Esophagus muscularis mucosa (tissue), 4 donors: Measurements from ENCODE around the gene CCDC85A. TPM values are rescaled to one million over a fixed set of nuclear protein-coding genes. Genes with fewer than 3 reads are reported as not detected.

Source experiments
- DNase-seq: peaks from one replicate; pipeline ENCODE4 v3.0.0-alpha.2; 2017; ENCODE audit errors: extremely low spot score
- H3K27ac ChIP-seq, 4 donors: fragments of 200-600 bp; sonication (generic); replicated peaks in 1 of 4; 1 replicate in 3 of 4; 2 replicates in 1 of 4; pipeline ENCODE4 v1.5.1; 2016 to 2019; ENCODE audit warnings: mild to moderate bottlenecking in 1 of 4
- H3K27me3 ChIP-seq, 4 donors: fragments of 200-600 bp; sonication (generic); one replicate each; pipeline versions ENCODE4 v1.5.1 to v1.6.0; 2016 to 2019
- H3K36me3 ChIP-seq, 4 donors: fragments of 200-600 bp; sonication (generic); one replicate each; pipeline ENCODE4 v1.5.1; 2016 to 2019
- H3K4me1 ChIP-seq, 4 donors: fragments of 200-600 bp; sonication (generic); one replicate each; pipeline ENCODE4 v1.5.1; 2016 to 2019
- H3K4me3 ChIP-seq, 4 donors: fragments of 200-600 bp; sonication (generic); 1 replicate in 2 of 4; 2 replicates in 2 of 4; pipeline ENCODE4 v1.5.1; 2016 to 2019; ENCODE audit warnings: mild to moderate bottlenecking in 4 of 4, moderate library complexity in 1 of 4
- H3K9me3 ChIP-seq, 4 donors: fragments of 200-600 bp; sonication (generic); 1 replicate in 3 of 4; 2 replicates in 1 of 4; pipeline ENCODE4 v1.5.1; 2016 to 2019
- EP300 ChIP-seq: sonication (generic); formaldehyde crosslinking; IDR thresholded peaks from one replicate; pipeline ENCODE4 v1.6.1; 2017; ENCODE audit warnings: antibody characterized with exemption
- POLR2A ChIP-seq: fragments of 450-650 bp; IDR thresholded peaks from one replicate; pipeline ENCODE4 v1.6.1; 2017; ENCODE audit warnings: antibody characterized with exemption, moderate library complexity, mild to moderate bottlenecking, low read depth
- POLR2AphosphoS5 ChIP-seq, 2 donors: sonication (generic); formaldehyde crosslinking; IDR thresholded peaks; one replicate each; pipeline ENCODE4 v1.6.1; 2017; ENCODE audit warnings: antibody characterized with exemption in 2 of 2
- WGBS: methylation state at CpG from one replicate; pipeline ENCODE4 v1.1.5; 2018; 5-methylcytosine and 5-hydroxymethylcytosine counted together
- intact Hi-C: fragments of 100-400 bp; cut with DNase I; formaldehyde crosslinking; loops from one replicate; pipeline ENCODE4 v1.15.1; 2023
- total RNA-seq, 4 donors: library from RNA; depleted of rRNA; stranded (reverse); fragments of >200 nt; gene quantifications; one replicate each; pipeline versions ENCODE4 v1.1.0 to v1.2.1, GENCODE V29; 2016
- TF ChIP-seq, protein P1 (sequence below), 3 experiments: fragments of 200-600 bp in 2 of 3; fragments of 450-650 bp in 1 of 3; sonication (generic) in 2 of 3; IDR thresholded peaks; one replicate each; pipeline ENCODE4 v1.5.1; 2017 to 2019; ENCODE audit warnings: antibody characterized with exemption in 3 of 3, mild to moderate bottlenecking in 2 of 3, moderate library complexity in 1 of 3

CCDC85A gene
- total RNA-seq, 4 donors from 2014 or later: 4.0 to 6.7 (median 5.8) TPM

DNA sequence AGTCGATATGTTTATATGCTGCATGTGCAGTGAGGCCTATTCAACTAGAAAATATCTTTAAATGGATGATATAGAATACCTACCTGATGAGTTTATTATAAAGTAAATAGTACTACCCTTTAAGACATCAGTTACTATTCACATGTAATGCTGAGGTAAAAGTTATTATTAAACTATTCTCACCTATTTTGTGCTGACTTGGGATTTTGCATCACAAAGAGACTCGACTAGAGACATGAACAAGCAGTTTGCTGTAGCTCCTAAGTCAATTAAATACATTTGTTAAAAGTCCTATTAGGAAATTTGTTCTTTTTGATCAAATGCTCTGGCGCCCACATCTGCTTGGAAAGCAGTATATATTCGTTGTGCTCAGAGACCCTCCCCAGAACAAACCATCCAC lies 164.1 kb downstream of the CCDC85A start:
- 92% methylated on average over 4 of the region's 4 CpGs for WGBS
- no peaks in the 10 kb centered on the region for H3K27me3 ChIP-seq

DNA sequence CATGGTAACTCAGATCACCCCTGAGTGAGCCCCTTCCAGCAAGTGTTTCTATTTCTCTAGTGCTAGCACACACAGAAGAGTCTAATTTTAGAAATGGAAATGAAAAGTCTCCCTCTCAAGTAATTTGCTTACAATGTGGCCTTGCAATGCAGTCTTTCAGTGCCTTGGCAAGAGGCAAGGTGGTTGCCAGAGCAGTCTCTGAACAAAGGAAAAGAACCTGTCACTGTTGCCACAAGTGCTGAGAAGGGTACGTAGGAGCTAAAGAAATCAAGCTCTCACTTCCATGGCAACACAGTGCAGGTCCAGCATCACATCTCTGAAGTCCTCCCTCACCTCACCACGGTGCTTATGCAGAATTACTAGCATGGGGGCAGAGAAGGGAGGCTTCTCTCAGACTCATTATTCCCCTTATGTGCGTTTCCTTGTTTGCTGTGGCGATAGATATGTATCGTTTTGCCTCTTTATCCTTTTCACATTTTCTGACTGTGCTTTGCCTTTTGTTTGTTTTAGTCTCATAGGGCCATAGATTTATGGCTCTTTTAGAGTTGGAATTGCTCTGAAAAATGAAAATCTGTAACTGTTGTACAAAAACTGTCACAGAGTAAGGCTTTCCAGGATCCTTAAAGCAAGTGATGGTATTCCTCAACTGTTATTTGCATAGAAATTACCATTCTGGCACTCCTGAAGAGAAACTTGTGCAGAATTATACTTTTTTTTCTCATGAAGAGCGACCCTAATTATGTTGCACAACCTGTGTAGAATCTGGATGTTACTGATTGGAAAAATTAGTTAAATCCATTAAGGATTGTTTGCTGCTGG lies 164.8 kb downstream of the CCDC85A start:
- TF ChIP-seq EP300 (no peak), POLR2A (no peak), POLR2AphosphoS5 (IDR thresholded peaks at IDR 0.05) (no peak)
- TF ChIP-seq, protein P1, sequence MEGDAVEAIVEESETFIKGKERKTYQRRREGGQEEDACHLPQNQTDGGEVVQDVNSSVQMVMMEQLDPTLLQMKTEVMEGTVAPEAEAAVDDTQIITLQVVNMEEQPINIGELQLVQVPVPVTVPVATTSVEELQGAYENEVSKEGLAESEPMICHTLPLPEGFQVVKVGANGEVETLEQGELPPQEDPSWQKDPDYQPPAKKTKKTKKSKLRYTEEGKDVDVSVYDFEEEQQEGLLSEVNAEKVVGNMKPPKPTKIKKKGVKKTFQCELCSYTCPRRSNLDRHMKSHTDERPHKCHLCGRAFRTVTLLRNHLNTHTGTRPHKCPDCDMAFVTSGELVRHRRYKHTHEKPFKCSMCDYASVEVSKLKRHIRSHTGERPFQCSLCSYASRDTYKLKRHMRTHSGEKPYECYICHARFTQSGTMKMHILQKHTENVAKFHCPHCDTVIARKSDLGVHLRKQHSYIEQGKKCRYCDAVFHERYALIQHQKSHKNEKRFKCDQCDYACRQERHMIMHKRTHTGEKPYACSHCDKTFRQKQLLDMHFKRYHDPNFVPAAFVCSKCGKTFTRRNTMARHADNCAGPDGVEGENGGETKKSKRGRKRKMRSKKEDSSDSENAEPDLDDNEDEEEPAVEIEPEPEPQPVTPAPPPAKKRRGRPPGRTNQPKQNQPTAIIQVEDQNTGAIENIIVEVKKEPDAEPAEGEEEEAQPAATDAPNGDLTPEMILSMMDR (IDR thresholded peaks at IDR 0.05): no peak
- no peak overlapping the region for H3K4me3 ChIP-seq
- H3K27me3 ChIP-seq: no peaks in the 10 kb centered on the region
- H3K9me3 ChIP-seq: no peaks in the 10 kb centered on the region
- 63% methylated on average over 6 of the region's 6 CpGs for WGBS
- no peak overlapping the region for H3K27ac ChIP-seq
- no peaks in the 10 kb centered on the region for H3K36me3 ChIP-seq
- intact Hi-C loops: no loop called here
- no peak for DNase-seq
- peaks cover 0 to 4% (median 0%) of the 10 kb centered on the region in 4 donors for H3K4me1 ChIP-seq

More for the DNA sequence above, 164.1 kb downstream of the CCDC85A start:
- H3K4me3 ChIP-seq: no peak overlapping the region
- no peaks in the 10 kb centered on the region for H3K36me3 ChIP-seq
- DNase-seq: no peak
- H3K27ac ChIP-seq: no peak overlapping the region
- H3K4me1 ChIP-seq: peaks cover 0 to 4% (median 0%) of the 10 kb centered on the region in 4 donors
- TF ChIP-seq, protein P1 (IDR thresholded peaks at IDR 0.05): no peak
- H3K9me3 ChIP-seq: no peaks in the 10 kb centered on the region
- intact Hi-C loops: no loop called here

DNA sequence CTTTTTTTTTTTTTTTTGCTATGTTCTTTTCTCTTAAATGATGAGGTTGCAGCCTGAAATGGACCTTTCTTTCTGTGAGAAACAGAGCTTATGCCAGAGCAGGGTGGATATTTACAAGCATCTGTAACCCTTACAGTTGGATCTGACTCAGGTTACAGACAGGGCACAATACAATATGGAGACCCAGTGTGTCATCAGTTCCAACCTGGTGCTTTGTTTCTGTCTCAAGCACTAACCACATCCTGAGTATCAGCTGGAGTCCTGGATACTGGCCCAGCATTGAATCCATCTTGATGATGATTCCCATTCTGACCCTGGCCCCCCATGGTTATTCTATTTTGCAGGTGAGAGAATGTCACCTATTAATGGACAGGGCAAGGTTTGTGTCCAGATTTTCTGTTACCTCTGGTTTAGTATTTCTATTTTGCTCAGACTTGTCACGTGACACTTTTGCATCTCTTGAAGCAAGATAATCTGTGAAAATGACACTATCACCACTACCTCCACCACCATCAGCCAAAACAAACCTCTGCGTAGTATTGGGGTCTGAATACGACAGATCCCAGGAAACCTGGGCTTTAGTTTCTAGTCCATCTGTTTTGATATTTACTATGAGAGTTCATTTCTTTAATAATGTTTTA lies 174.0 kb downstream of the CCDC85A start:
- Histone ChIP-seq H3K27ac (no peak overlapping the region), H3K4me1 (no peaks in the 10 kb centered on the region), H3K4me3 (no peak overlapping the region), H3K36me3 (no peaks in the 10 kb centered on the region), H3K27me3 (no peaks in the 10 kb centered on the region), H3K9me3 (no peaks in the 10 kb centered on the region)
- intact Hi-C loops: no loop called here
- no peak for DNase-seq
- 94% methylated on average over 3 of the region's 3 CpGs for WGBS
- TF ChIP-seq, protein P1 (IDR thresholded peaks at IDR 0.05): no peak
- TF ChIP-seq POLR2AphosphoS5 (IDR thresholded peaks at IDR 0.05) (no peak), POLR2A (no peak), EP300 (no peak)

DNA sequence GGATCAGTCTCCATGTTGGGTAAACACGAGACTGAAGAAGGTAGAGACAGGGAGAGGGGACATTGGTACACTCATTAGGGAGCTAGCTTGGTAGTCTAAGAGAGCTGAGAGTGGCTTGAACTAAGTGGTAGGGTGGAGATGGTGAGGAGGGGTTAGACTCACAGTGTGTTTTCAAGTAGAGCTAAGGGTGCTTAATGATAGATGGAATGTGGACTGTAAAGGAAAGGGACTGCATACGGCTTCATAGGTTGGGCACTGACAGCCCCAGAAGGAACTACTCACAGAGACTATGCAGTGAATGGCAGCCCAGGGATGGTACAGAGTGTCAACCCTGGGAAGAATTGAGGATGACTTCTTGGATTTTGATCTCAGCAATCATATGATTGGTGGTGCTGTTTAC lies 178.1 kb downstream of the CCDC85A start:
- H3K4me1 ChIP-seq: no peaks in the 10 kb centered on the region
- 90% methylated on average over 2 of the region's 2 CpGs for WGBS
- TF ChIP-seq, protein P1 (IDR thresholded peaks at IDR 0.05): no peak
- TF ChIP-seq EP300 (no peak), POLR2A (no peak), POLR2AphosphoS5 (IDR thresholded peaks at IDR 0.05) (no peak)

More for the DNA sequence above, 178.1 kb downstream of the CCDC85A start:
- Histone ChIP-seq H3K27me3 (no peaks in the 10 kb centered on the region), H3K36me3 (no peaks in the 10 kb centered on the region), H3K4me3 (no peak overlapping the region), H3K9me3 (no peaks in the 10 kb centered on the region), H3K27ac (no peak overlapping the region)
- intact Hi-C loops: no loop called here
- DNase-seq: no peak
